Osteoblast (primary cell): ENCODE data around the gene SLC25A4. TPM values are rescaled to one million over a fixed set of nuclear protein-coding genes. Genes with fewer than 3 reads are reported as not detected.

Experiments used
- DNase-seq: peaks from one replicate; pipeline ENCODE4 v3.0.0; 2011; ENCODE audit warnings: low spot score, mixed read lengths; ENCODE audit not compliant: insufficient read length; ENCODE audit errors: missing footprints
- H2AFZ ChIP-seq: 2 replicates; pipeline ENCODE4 v1.6.0; 2011; ENCODE audit warnings: mild to moderate bottlenecking, low read length
- H3K27ac ChIP-seq: 2 replicates; pipeline ENCODE4 v1.5.1; 2011; ENCODE audit warnings: mild to moderate bottlenecking, low read depth, low read length, moderate library complexity
- H3K27me3 ChIP-seq: 2 replicates; pipeline ENCODE4 v1.6.0; 2012; ENCODE audit warnings: mild to moderate bottlenecking, control low read depth, inconsistent platforms, low read length, moderate library complexity; ENCODE audit not compliant: insufficient read depth
- H3K36me3 ChIP-seq: 2 replicates; pipeline ENCODE4 v1.5.1; 2011; ENCODE audit warnings: mild to moderate bottlenecking, low read length, control low read depth, moderate library complexity; ENCODE audit not compliant: insufficient read depth
- H3K4me1 ChIP-seq: 2 replicates; pipeline ENCODE4 v1.5.1; 2011; ENCODE audit warnings: mild to moderate bottlenecking, low read length, control low read depth, moderate library complexity; ENCODE audit not compliant: insufficient read depth
- H3K4me2 ChIP-seq: 2 replicates; pipeline ENCODE4 v1.6.0; 2011; ENCODE audit warnings: mild to moderate bottlenecking, low read length; ENCODE audit not compliant: insufficient read depth
- H3K4me3 ChIP-seq: fragments of 200-600 bp; sonication (generic); 3 replicates; pipeline ENCODE4 v1.5.1; 2012; ENCODE audit warnings: mild to moderate bottlenecking, low read length, inconsistent platforms; ENCODE audit not compliant: insufficient read depth
- H3K79me2 ChIP-seq: 2 replicates; pipeline ENCODE4 v1.6.0; 2012; ENCODE audit warnings: mild to moderate bottlenecking, low read length, control low read depth, inconsistent platforms; ENCODE audit not compliant: insufficient read depth
- H3K9me3 ChIP-seq: 2 replicates; pipeline ENCODE4 v1.5.1; 2011; ENCODE audit warnings: low read depth, low read length, control low read depth
- H4K20me1 ChIP-seq: 2 replicates; pipeline ENCODE4 v1.6.0; 2012; ENCODE audit warnings: mild to moderate bottlenecking, low read length, control low read depth; ENCODE audit not compliant: insufficient read depth
- CTCF ChIP-seq: IDR thresholded peaks from 2 replicates; pipeline ENCODE4 v1.5.1; 2011; ENCODE audit warnings: mild to moderate bottlenecking, low read depth, low read length, moderate library complexity; ENCODE audit errors: extremely low read depth
- total RNA-seq: library from RNA; depleted of rRNA; stranded (reverse); fragments of >200 nt; gene quantifications from 2 replicates; pipeline ENCODE4 v1.2.3, GENCODE V29; 2012

Gene SLC25A4
- total RNA-seq, 1 donor = 14.1 TPM

- Histone ChIP-seq H3K36me3 (peaks cover 19% of the 10 kb centered on the region), H3K4me1 (peaks cover 16% of the 10 kb centered on the region), H3K9me3 (no peaks in the 10 kb centered on the region), H3K4me3 (no peak overlapping the region), H3K27me3 (no peaks in the 10 kb centered on the region), H2AFZ (no peak overlapping the region), H3K27ac (no peak overlapping the region), H3K4me2 (no peak overlapping the region), H4K20me1 (peaks cover 4% of the 10 kb centered on the region), H3K79me2 (peaks cover 10% of the 10 kb centered on the region)
- TF ChIP-seq CTCF = no peak
- DNase-seq = no peak
Measured at GRCh38 chr4:185149392-185149791, 6.3 kb downstream of the SLC25A4 start.

- no peaks in the 10 kb centered on the region for H3K27me3 ChIP-seq
- no peak overlapping the region for H3K4me3 ChIP-seq
- H3K27ac ChIP-seq = no peak overlapping the region
- no peak overlapping the region for H2AFZ ChIP-seq
- H3K79me2 ChIP-seq = no peaks in the 10 kb centered on the region
- H3K36me3 ChIP-seq = peaks cover 10% of the 10 kb centered on the region
- H3K4me2 ChIP-seq = no peak overlapping the region
- H3K9me3 ChIP-seq = no peaks in the 10 kb centered on the region
- no peak for DNase-seq
- peaks cover 16% of the 10 kb centered on the region for H3K4me1 ChIP-seq
- no peaks in the 10 kb centered on the region for H4K20me1 ChIP-seq
- no peak for TF ChIP-seq CTCF
Measured at GRCh38 chr4:185151296-185151695, 8.2 kb downstream of the SLC25A4 start.

- DNase-seq = peak; percentile 87
- H3K27me3 ChIP-seq = no peaks in the 10 kb centered on the region
- peak overlapping the region; percentile 36 for H3K4me2 ChIP-seq
Measured at GRCh38 chr4:185165605-185166063, 22.6 kb downstream of the SLC25A4 start.

GRCh38 chr4:185167234-185167633 is 24.2 kb downstream of the SLC25A4 start:
- no peak for TF ChIP-seq CTCF
- Histone ChIP-seq H3K27me3 (no peaks in the 10 kb centered on the region), H3K4me1 (peaks cover 13% of the 10 kb centered on the region), H3K79me2 (peaks cover 8% of the 10 kb centered on the region), H3K9me3 (no peaks in the 10 kb centered on the region), H4K20me1 (peaks cover 5% of the 10 kb centered on the region), H3K27ac (no peak overlapping the region), H2AFZ (no peak overlapping the region), H3K4me2 (no peak overlapping the region), H3K4me3 (no peak overlapping the region), H3K36me3 (peaks cover 32% of the 10 kb centered on the region)
- DNase-seq = no peak

More at GRCh38 chr4:185165605-185166063, 22.6 kb downstream of the SLC25A4 start:
- peaks cover 5% of the 10 kb centered on the region for H4K20me1 ChIP-seq
- no peaks in the 10 kb centered on the region for H3K9me3 ChIP-seq
- H3K36me3 ChIP-seq = peaks cover 45% of the 10 kb centered on the region
- H2AFZ ChIP-seq = no peak overlapping the region
- no peak overlapping the region for H3K4me3 ChIP-seq
- peaks cover 12% of the 10 kb centered on the region for H3K4me1 ChIP-seq
- H3K27ac ChIP-seq = no peak overlapping the region
- H3K79me2 ChIP-seq = peaks cover 4% of the 10 kb centered on the region
- no peak for TF ChIP-seq CTCF
